SJSA1 (cell line): ENCODE results near the gene OVCA2. TPM values are rescaled to one million over a fixed set of nuclear protein-coding genes. Genes with fewer than 3 reads are reported as not detected.
A peak's percentile ranks its signal among the peaks of the same experiment; 100 is the strongest.

Experiments used
- DNase-seq, 2 experiments: peaks; one replicate each; pipeline ENCODE4 v3.0.0-alpha.2; 2015 to 2020; ENCODE audit warnings: low spot score in 2 of 2, low read depth in 1 of 2
- H3K27ac ChIP-seq: fragments of 250-450 bp; sonication (Bioruptor Pico); 2 replicates; pipeline ENCODE4 v1.5.1; 2020; ENCODE audit warnings: mild to moderate bottlenecking, moderate library complexity
- H3K27me3 ChIP-seq: fragments of 250-450 bp; sonication (Bioruptor Pico); replicated peaks from 2 replicates; pipeline ENCODE4 v1.5.1; 2020; ENCODE audit warnings: mild to moderate bottlenecking, moderate library complexity
- H3K36me3 ChIP-seq: fragments of 250-450 bp; sonication (Bioruptor Pico); 2 replicates; pipeline ENCODE4 v1.5.1; 2020; ENCODE audit warnings: mild to moderate bottlenecking
- H3K4me1 ChIP-seq: fragments of 250-450 bp; sonication (Bioruptor Pico); replicated peaks from 2 replicates; pipeline ENCODE4 v1.6.1; 2021; ENCODE audit warnings: mild to moderate bottlenecking
- H3K4me3 ChIP-seq: fragments of 250-450 bp; sonication (Bioruptor Pico); 2 replicates; pipeline ENCODE4 v1.5.1; 2020; ENCODE audit warnings: mild to moderate bottlenecking
- H3K9me3 ChIP-seq: fragments of 250-450 bp; sonication (Bioruptor Pico); replicated peaks from 2 replicates; pipeline ENCODE4 v1.5.1; 2020; ENCODE audit warnings: mild to moderate bottlenecking
- total RNA-seq: library from RNA; depleted of rRNA; stranded (reverse); fragments of >200 nt; shearing (Covaris generic); gene quantifications from 2 replicates; pipeline ENCODE4 v1.2.3, GENCODE V29; 2014

OVCA2 gene
- total RNA-seq, 1 experiment from 2014 or later = 66.0 TPM

DNA sequence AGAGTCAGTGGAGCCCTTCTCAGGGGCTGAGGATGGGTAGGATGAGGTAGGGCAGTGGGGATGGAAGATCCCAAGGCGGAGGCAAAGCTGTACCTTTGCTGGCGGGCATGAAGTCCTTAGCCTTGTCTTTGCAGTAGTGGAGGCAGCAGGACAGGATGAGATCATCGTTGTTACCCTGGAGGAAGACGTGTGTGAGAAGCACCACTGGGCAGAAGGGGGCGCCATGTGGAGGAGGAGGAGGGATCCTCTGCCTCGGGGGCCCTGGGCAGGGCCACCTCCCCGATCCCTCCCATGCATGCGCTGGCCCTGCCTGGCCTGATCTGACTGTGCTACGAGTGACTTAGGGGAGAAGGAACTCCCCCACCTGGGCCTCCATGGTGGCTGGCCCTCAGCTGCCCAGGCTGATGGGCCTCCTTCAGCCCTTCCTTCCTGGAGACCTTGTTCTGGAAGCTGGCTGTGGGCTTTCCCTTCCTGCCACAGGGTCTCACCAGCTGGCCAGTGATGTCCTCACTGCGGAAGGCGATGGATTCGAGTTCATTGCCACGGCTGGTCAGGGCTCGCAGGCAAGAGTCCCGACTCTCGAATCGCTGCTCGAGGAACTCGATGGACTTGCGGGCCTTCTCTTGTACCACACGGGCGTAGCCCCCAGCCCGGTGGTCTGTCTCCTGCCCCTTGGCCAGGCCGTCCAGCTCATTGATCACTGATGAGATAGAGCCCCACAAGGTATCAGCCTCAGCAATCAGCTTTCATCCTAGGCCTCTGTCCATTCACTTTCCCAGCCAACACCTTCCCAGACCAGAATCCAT is 23.4 kb downstream of the OVCA2 start:
- Histone ChIP-seq H3K4me1 (peaks cover 77% of the 10 kb centered on the region), H3K36me3 (peaks cover 73% of the 10 kb centered on the region), H3K4me3 (no peak overlapping the region), H3K27me3 (no peaks in the 10 kb centered on the region), H3K27ac (peak overlapping the region; percentile 97), H3K9me3 (no peaks in the 10 kb centered on the region)
- peak; percentile 88 to 90 for DNase-seq

DNA sequence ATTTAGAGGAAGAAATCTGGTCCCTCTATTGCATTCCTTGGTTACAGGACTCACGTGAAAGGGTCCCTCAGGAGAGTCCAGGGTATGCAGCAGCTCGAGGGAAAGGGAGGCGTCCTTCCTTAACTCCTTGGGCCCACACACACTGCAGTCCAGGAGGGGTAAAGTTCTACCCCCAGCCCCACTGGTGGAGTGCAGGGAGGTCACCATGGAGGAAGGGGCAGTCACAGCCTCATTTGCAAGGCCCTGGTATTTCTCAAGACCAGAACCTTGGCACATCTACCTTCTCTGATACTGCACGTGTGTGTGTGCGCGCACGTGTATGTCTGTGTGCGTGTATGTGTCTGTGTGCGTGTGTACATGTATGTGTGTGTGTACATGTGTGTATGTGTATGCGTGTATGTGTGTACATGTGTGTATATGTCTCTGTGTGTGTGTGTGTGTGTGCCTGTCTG is 24.2 kb downstream of the OVCA2 start:
- Histone ChIP-seq H3K27me3 (no peaks in the 10 kb centered on the region), H3K36me3 (peaks cover 65% of the 10 kb centered on the region), H3K4me1 (peaks cover 82% of the 10 kb centered on the region), H3K27ac (peak overlapping the region; percentile 97), H3K9me3 (no peaks in the 10 kb centered on the region), H3K4me3 (no peak overlapping the region)
- DNase-seq = no peak

DNA sequence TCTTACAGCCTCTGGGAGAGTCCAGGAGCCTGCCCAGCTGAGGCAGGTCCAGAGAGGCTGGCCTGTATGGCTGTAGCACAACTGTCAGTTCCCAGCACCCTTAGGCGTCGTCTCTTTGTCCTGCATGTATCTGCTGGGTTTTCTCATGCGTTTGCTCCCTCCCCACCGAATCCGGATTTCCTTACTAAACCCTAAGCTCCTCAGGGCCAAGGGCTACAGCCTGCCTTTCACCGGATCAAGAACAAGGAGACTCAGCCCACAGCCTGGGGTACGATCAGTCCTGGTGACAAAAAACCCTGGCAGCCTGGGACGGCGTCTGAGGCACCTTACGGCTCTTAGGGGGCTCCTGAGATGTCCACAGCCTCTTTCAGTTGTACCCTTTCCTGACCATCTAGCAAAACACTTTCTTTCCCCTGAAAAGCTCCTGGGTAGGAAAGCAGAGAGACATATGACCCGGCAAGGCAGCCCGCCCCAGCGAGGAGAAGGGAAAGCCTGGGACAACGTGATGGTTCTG is 25.3 kb downstream of the OVCA2 start:
- Histone ChIP-seq H3K9me3 (no peaks in the 10 kb centered on the region), H3K4me3 (no peak overlapping the region), H3K4me1 (peaks cover 91% of the 10 kb centered on the region), H3K27me3 (no peaks in the 10 kb centered on the region), H3K36me3 (peaks cover 53% of the 10 kb centered on the region), H3K27ac (peak overlapping the region; percentile 97)
- DNase-seq = no peak

DNA sequence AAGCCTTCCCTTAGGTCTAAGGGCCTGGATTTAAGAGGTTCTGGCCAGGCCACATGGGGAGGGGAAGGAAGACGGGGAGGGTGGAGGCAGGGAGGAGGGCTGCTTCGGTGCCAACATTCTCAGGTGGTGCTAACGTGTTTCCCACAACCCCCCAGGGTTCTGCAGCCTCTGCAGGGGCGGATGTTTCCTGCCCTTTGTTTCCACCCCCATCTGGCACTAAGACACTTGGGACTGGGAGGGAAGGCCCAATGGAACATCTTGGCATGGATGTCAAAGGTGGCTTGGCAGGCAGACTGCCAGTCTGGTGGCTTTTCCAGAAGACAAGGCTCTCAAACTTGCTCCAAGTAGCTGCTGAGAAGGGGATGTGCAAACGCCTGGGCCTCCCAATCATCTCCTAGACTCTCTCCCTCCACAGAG is 25.8 kb downstream of the OVCA2 start:
- H3K27me3 ChIP-seq = no peaks in the 10 kb centered on the region
- peaks cover 91% of the 10 kb centered on the region for H3K4me1 ChIP-seq
- peak in 1 of 2 experiments; percentile 75 for DNase-seq
- no peaks in the 10 kb centered on the region for H3K9me3 ChIP-seq
- H3K27ac ChIP-seq = peak overlapping the region; percentile 97
- H3K36me3 ChIP-seq = peaks cover 48% of the 10 kb centered on the region
- no peak overlapping the region for H3K4me3 ChIP-seq

DNA sequence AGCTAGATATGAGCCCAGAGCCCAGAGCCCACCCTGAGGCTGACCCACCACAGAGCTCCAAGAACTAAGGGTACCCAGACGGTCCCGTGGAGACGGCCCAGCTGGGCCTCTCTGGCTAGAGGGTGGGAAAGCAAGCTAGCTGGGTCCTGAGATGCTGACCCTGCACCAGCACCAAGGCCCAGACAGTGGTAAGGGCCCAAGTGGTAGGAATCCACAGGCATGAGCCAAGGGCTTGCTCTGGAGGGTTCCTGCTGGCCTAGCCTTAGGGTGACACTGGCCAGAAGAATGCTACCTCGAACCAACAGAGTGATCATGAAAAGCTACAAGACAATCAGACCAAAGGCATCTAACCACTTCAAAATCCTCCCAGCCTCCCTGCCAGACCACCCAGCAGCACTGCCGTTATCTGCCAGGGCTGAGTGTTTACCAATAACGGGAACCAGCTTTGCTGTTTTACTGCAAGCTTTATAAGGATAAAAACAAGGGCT is 26.3 kb downstream of the OVCA2 start:
- no peak overlapping the region for H3K4me3 ChIP-seq
- H3K4me1 ChIP-seq = peaks cover 91% of the 10 kb centered on the region
- H3K27ac ChIP-seq = peak overlapping the region; percentile 97
- H3K9me3 ChIP-seq = no peaks in the 10 kb centered on the region
- peaks cover 44% of the 10 kb centered on the region for H3K36me3 ChIP-seq
- peak; percentile 96 to 97 for DNase-seq
- H3K27me3 ChIP-seq = no peaks in the 10 kb centered on the region

DNA sequence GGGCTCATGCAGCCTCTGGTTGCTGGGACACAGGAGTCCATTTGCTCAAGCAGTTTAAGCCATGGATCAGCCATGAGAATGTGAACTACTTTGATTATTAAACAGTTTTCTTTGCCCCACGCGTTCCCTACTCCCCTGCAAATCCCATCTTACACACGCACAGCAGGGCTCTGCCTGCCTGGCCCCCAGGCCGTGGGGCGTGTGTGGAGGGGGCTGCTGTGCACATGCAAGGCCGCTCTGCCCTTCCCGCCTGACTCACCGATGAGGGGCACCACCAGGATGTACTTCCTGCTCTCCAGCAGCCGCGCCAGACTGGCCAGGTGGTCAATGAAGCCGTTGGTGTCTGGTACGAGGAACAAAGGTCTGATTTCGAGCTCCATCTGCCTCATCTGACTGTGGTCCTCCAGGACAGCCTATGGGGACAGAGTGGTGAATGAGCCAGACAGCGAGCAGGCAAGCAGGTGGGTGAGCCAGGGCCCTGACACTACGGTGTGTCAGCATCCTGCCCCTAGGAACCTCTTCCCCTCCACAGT is 26.8 kb downstream of the OVCA2 start:
- Histone ChIP-seq H3K27ac (peak overlapping the region; percentile 97), H3K4me1 (peaks cover 92% of the 10 kb centered on the region), H3K36me3 (peaks cover 39% of the 10 kb centered on the region), H3K4me3 (peak overlapping the region; percentile 3), H3K27me3 (no peaks in the 10 kb centered on the region), H3K9me3 (no peaks in the 10 kb centered on the region)
- peak; percentile 95 for DNase-seq

DNA sequence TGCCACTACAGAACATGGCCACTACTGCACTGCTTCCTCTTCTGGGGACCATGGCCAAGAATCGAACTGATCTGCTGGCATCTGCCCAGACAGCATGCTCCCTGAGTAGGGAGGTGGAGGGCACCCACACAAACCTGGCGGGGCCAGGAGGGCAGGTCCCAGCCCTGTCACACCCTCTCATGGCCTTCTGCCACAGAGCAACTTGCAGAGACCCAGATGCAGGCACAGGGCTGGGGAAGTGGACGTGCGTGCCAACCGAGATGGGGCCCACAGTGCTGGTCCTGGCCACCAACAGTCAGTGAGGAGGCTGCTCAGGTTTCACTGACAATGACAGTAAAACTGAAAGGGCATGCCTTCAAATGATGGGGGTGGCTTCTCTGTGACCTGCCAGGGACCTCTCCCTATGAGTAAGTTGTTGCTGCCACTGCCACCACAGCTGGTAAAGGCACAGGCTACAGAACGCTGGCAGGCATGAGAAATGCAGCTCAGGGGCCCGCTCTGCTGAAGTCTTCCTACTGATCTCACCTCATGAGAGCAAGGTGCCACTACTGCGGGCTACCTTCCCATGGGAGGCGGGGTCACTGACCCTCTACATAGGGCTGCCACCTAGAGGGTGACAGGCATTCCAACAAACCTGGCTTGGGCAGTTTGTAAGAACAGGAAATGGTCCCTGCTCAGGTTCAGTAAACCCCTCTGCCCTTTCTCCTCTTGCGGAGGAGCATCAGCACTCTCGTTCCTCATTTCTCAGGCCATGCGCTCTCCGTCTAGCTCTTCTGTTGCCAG is 28.6 kb downstream of the OVCA2 start:
- no peaks in the 10 kb centered on the region for H3K27me3 ChIP-seq
- H3K9me3 ChIP-seq = no peaks in the 10 kb centered on the region
- H3K36me3 ChIP-seq = peaks cover 20% of the 10 kb centered on the region
- H3K4me3 ChIP-seq = no peak overlapping the region; the same call in 1 of the 2 replicates
- peak overlapping the region; percentile 97 for H3K27ac ChIP-seq
- H3K4me1 ChIP-seq = peaks cover 88% of the 10 kb centered on the region
- DNase-seq = peak; percentile 91 to 92

DNA sequence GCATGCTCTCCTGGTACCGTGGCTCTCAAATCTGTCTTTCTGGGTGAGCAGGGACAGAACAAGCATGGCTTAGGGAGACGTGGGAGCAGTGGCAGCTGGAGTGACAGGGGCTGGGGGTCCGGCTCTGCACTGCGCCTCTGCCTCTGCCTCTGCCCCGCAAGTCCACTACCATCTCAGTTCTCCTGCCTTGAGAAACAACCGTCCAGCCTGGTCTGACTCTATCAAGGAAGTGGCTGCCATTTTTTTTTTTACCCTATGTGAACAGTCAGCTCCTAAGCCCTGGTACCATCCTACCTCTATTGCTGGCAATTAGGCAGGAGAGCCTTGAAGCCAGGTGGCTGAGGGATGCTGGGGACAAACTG is 29.2 kb downstream of the OVCA2 start:
- Histone ChIP-seq H3K27ac (peak overlapping the region; percentile 97), H3K4me1 (peaks cover 88% of the 10 kb centered on the region)

DNA sequence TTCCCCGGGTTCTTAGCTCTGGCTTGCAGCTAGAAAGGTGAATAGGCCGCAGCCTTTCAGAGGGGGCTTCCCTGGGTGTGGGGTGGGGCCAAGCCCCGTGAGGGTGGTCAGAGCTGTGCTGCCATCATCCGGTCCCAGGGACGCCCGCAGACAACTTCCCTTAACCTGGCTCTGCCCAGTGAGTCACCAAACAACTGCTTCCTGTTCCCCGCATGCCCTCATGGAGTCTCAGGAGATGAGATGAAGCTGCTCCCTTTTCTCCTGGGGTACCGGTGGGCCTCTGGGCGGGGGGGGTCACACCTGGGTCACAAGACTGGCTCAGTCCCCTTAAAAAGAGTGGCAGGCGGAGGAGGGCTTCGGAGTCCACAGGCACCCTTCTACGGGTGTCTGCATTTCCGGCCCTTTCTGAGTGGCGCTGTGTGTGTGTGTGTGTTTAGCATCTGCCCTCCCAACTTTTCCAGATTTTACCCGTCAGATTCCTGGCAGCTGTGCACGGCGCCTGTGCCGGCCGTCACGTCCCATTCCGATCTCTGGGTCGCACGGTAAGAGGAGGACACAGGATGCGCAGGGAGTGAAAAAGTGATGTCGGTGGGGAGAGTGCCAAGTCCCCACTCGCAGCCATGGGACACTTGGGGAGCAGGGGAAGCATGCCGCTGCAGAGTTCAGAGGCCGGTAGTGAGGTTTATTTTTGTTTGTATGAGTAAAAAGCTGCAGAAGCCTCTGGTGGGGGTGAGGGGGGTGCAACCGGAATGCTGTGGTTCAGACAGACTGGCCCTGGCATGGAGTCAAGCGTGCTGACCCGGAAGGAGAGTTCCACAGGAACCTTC is 29.8 kb downstream of the OVCA2 start:
- Histone ChIP-seq H3K36me3 (peaks cover 12% of the 10 kb centered on the region), H3K4me1 (peaks cover 88% of the 10 kb centered on the region), H3K27me3 (no peaks in the 10 kb centered on the region), H3K4me3 (peak overlapping the region; percentile 18), H3K9me3 (no peaks in the 10 kb centered on the region), H3K27ac (peak overlapping the region; percentile 97)
- peak; percentile 93 to 94 for DNase-seq

More for the DNA sequence above, 29.2 kb downstream of the OVCA2 start:
- Histone ChIP-seq H3K4me3 (peak overlapping the region; percentile 18), H3K27me3 (no peaks in the 10 kb centered on the region), H3K9me3 (no peaks in the 10 kb centered on the region), H3K36me3 (peaks cover 19% of the 10 kb centered on the region)
- no peak for DNase-seq

DNA sequence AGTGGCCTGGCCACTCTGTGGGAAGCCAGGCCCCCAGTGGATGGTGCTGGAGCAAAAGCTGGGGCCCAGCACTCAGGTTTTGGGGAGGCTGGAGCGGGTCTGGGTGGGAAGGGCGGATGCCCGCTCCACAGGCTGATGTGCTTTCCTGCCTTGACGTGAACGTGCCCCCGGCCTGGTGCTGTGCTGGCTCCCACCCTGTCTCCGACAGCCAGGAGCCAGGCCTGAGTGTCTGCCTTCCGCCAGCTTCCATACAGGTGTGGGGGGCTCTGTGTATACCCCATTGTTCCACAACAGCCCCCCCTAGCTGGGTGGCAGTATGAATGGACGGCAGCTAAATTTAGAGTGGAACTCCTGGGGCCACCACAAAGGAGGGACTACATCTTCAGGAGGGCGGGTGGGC is 33.1 kb downstream of the OVCA2 start:
- no peak for DNase-seq
- H3K27me3 ChIP-seq = no peaks in the 10 kb centered on the region
- H3K4me3 ChIP-seq = no peak overlapping the region
- H3K9me3 ChIP-seq = no peaks in the 10 kb centered on the region
- H3K27ac ChIP-seq = peak overlapping the region; percentile 31; the same call in 1 of the 2 replicates
- H3K4me1 ChIP-seq = peaks cover 68% of the 10 kb centered on the region
- H3K36me3 ChIP-seq = peaks cover 31% of the 10 kb centered on the region

DNA sequence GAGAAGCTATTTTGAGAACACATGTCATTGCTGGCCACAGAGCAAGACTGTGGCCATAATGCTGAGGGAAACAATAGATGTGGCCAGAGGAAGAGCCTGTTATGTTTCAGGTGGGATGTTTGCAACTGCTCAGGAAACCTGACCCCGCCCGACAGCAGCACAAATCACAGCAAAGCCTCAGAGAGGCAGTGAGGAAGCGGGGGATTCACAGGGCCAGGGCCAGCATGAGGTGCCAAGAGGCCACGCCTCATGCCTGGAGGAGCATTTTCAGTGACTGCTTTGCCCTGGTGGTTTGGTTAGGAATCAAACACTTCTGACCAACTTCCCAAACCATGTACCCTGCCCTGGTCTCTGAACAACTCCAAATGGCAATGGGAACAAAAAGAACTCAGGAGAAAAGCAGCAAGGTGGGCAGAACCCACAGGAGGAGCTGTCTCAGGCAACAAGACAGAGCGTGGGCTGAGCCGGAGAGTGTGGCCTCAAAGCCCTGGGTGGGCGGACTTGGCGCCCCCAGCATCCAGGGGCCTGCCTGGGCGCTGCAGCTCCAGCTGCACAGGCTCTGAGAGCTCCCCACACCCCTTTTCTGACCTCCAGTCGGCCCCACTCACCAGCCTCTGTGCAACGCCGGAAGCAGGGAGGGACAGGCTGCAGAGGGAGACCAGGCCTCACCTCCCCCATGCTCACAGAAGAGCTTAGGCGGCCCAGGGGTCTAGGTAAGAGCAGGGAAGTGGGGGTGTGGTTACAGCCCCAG is 33.7 kb downstream of the OVCA2 start:
- H3K9me3 ChIP-seq = no peaks in the 10 kb centered on the region
- peak overlapping the region; percentile 47 for H3K27ac ChIP-seq
- no peaks in the 10 kb centered on the region for H3K27me3 ChIP-seq
- H3K4me1 ChIP-seq = peaks cover 62% of the 10 kb centered on the region
- H3K4me3 ChIP-seq = no peak overlapping the region
- peaks cover 31% of the 10 kb centered on the region for H3K36me3 ChIP-seq
- DNase-seq = peak; percentile 51 to 60
